Measurements from ENCODE around the gene CRTAP. TPM values are rescaled to one million over a fixed set of nuclear protein-coding genes. Genes with fewer than 3 reads are reported as not detected.
A peak's percentile ranks its signal among the peaks of the same experiment; 100 is the strongest.

CRTAP gene
- total and polyA plus RNA-seq, 2 of the 13 experiments (the other 11 are each of a cell fraction or from before 2014, with no cell fraction given), result 54.2 to 119 TPM

DNA sequence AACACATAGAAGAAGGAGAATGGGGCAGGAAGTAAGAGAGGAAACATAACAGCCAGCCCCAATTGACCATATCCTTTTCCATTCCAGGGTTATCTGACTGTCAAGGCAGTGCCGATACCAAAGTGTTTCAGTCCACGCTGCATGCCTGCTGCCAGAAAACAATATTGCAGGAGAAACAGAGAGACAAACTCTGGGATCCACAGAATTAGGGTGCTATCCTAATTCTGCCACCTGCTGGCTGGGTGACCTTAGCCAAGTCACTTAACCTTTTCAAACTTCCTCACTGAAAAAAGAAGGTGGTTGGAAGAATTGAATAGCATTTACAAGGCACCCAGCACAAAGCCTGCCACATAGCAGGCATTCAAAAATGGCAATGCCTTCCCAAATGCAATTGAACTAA, 48.9 kb upstream of the CRTAP start:
- Histone ChIP-seq H3K4me3 (replicated peaks in 1 of 3; ENCODE audit: insufficient read depth in 1 of 3, low read depth in 2 of 3, low read length in 3 of 3) (no peak overlapping the region), H4K20me1 (ENCODE audit: insufficient read depth, low read length) (no peaks in the 10 kb centered on the region), H3K4me1 (ENCODE audit: insufficient read depth, low read length) (peaks cover 18% of the 10 kb centered on the region), H3K4me2 (ENCODE audit: low read depth, low read length) (no peak overlapping the region), H3K27me3 (ENCODE audit: control insufficient read depth in 1 of 2, insufficient read depth in 2 of 2, low read length in 2 of 2) (no peaks in the 10 kb centered on the region), H3K36me3 (replicated peaks in 1 of 2; ENCODE audit: control insufficient read depth in 1 of 2, insufficient read depth in 2 of 2, low read length in 2 of 2) (peaks cover 5 to 36% of the 10 kb centered on the region in 2 experiments), H3K27ac (ENCODE audit: extremely low read length, insufficient read depth, low read length) (no peak overlapping the region), H3K9ac (ENCODE audit: insufficient read depth, low read depth, low read length) (no peak overlapping the region), H2AFZ (ENCODE audit: low read length) (no peak overlapping the region), H3K9me3 (ENCODE audit: low read length) (no peaks in the 10 kb centered on the region), H3K79me2 (ENCODE audit: insufficient read depth, low read length) (no peaks in the 10 kb centered on the region)
- intact Hi-C loops (cut with micrococcal nuclease; ENCODE audit: unreplicated experiment) (no loop called here), in situ Hi-C loops (cut with HindIII; ENCODE audit: extremely low pct_ligation_motif_present, low pct_unique_long_range_greater_than_20kb) (no loop called here)
- no peak for ATAC-seq
- WGBS (ENCODE audit: low lambda C conversion rate), result 96% methylated on average over 2 of the region's 2 CpGs
- TF ChIP-seq RXRB (CRISPR knock-in tag; IDR thresholded peaks at IDR 0.05; ENCODE audit: borderline replicate concordance), result no peak
- TF ChIP-seq, protein P1, sequence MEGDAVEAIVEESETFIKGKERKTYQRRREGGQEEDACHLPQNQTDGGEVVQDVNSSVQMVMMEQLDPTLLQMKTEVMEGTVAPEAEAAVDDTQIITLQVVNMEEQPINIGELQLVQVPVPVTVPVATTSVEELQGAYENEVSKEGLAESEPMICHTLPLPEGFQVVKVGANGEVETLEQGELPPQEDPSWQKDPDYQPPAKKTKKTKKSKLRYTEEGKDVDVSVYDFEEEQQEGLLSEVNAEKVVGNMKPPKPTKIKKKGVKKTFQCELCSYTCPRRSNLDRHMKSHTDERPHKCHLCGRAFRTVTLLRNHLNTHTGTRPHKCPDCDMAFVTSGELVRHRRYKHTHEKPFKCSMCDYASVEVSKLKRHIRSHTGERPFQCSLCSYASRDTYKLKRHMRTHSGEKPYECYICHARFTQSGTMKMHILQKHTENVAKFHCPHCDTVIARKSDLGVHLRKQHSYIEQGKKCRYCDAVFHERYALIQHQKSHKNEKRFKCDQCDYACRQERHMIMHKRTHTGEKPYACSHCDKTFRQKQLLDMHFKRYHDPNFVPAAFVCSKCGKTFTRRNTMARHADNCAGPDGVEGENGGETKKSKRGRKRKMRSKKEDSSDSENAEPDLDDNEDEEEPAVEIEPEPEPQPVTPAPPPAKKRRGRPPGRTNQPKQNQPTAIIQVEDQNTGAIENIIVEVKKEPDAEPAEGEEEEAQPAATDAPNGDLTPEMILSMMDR (CRISPR knock-in tag; IDR thresholded peaks at IDR 0.05), result 0 out of 2 replicates have a peak, but pooled peaks have one; percentile 35
- peak; percentile 30 for TF ChIP-seq STAG1 (CRISPR knock-in tag; IDR thresholded peaks at IDR 0.05)
- no peak for TF ChIP-seq CHCHD3 (CRISPR knock-in tag; IDR thresholded peaks at IDR 0.05)
- TF ChIP-seq FOXA1 (IDR thresholded peaks at IDR 0.05), result no peak
- TF ChIP-seq FOXA1 (CRISPR knock-in tag; IDR thresholded peaks at IDR 0.05), result no peak
- TF ChIP-seq, protein P2, sequence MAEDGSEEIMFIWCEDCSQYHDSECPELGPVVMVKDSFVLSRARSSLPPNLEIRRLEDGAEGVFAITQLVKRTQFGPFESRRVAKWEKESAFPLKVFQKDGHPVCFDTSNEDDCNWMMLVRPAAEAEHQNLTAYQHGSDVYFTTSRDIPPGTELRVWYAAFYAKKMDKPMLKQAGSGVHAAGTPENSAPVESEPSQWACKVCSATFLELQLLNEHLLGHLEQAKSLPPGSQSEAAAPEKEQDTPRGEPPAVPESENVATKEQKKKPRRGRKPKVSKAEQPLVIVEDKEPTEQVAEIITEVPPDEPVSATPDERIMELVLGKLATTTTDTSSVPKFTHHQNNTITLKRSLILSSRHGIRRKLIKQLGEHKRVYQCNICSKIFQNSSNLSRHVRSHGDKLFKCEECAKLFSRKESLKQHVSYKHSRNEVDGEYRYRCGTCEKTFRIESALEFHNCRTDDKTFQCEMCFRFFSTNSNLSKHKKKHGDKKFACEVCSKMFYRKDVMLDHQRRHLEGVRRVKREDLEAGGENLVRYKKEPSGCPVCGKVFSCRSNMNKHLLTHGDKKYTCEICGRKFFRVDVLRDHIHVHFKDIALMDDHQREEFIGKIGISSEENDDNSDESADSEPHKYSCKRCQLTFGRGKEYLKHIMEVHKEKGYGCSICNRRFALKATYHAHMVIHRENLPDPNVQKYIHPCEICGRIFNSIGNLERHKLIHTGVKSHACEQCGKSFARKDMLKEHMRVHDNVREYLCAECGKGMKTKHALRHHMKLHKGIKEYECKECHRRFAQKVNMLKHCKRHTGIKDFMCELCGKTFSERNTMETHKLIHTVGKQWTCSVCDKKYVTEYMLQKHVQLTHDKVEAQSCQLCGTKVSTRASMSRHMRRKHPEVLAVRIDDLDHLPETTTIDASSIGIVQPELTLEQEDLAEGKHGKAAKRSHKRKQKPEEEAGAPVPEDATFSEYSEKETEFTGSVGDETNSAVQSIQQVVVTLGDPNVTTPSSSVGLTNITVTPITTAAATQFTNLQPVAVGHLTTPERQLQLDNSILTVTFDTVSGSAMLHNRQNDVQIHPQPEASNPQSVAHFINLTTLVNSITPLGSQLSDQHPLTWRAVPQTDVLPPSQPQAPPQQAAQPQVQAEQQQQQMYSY (CRISPR knock-in tag; IDR thresholded peaks at IDR 0.05), result no peak
- TF ChIP-seq KLF12 (CRISPR knock-in tag; IDR thresholded peaks at IDR 0.05; ENCODE audit: borderline replicate concordance), result no peak
- TF ChIP-seq, protein P3, sequence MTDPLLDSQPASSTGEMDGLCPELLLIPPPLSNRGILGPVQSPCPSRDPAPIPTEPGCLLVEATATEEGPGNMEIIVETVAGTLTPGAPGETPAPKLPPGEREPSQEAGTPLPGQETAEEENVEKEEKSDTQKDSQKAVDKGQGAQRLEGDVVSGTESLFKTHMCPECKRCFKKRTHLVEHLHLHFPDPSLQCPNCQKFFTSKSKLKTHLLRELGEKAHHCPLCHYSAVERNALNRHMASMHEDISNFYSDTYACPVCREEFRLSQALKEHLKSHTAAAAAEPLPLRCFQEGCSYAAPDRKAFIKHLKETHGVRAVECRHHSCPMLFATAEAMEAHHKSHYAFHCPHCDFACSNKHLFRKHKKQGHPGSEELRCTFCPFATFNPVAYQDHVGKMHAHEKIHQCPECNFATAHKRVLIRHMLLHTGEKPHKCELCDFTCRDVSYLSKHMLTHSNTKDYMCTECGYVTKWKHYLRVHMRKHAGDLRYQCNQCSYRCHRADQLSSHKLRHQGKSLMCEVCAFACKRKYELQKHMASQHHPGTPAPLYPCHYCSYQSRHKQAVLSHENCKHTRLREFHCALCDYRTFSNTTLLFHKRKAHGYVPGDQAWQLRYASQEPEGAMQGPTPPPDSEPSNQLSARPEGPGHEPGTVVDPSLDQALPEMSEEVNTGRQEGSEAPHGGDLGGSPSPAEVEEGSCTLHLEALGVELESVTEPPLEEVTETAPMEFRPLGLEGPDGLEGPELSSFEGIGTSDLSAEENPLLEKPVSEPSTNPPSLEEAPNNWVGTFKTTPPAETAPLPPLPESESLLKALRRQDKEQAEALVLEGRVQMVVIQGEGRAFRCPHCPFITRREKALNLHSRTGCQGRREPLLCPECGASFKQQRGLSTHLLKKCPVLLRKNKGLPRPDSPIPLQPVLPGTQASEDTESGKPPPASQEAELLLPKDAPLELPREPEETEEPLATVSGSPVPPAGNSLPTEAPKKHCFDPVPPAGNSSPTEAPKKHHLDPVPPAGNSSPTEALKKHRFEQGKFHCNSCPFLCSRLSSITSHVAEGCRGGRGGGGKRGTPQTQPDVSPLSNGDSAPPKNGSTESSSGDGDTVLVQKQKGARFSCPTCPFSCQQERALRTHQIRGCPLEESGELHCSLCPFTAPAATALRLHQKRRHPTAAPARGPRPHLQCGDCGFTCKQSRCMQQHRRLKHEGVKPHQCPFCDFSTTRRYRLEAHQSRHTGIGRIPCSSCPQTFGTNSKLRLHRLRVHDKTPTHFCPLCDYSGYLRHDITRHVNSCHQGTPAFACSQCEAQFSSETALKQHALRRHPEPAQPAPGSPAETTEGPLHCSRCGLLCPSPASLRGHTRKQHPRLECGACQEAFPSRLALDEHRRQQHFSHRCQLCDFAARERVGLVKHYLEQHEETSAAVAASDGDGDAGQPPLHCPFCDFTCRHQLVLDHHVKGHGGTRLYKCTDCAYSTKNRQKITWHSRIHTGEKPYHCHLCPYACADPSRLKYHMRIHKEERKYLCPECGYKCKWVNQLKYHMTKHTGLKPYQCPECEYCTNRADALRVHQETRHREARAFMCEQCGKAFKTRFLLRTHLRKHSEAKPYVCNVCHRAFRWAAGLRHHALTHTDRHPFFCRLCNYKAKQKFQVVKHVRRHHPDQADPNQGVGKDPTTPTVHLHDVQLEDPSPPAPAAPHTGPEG (CRISPR knock-in tag; IDR thresholded peaks at IDR 0.05), result peak; percentile 65; the same call in 1 of the 2 replicates
- peak; percentile 15 for DNase-seq (ENCODE audit: low spot score)
- no TSS peak for BruUV-seq (replicated peaks)
- CTCF ChIA-PET (ENCODE audit: low intra/inter-chr PET ratio, low total read pairs), result interaction anchor here (1.3 kb wide), 1 partner anchor 117 kb away, joined by 4 read pairs; no protein-coding TSS in a partner anchor
- FAIRE-seq, result no peak
- POLR2A ChIA-PET, result no interaction called here

Measured in HepG2 (cell line).